K562 (cell line): ENCODE measurements around the gene EFCAB10. TPM values are rescaled to one million over a fixed set of nuclear protein-coding genes. Genes with fewer than 3 reads are reported as not detected.
"Not testable (repeated sequence)": the region's sequence is repeated elsewhere in the genome, so short reads cannot be mapped to it uniquely, and the experiment has no call there.

Experiments
- ATAC-seq: fragments of 200-7000 bp; cut with Tn5 transposase; 3 replicates; pipeline ENCODE4 v1.9.1; 2020; ENCODE audit warnings: moderate library complexity
- BruUV-seq: library from RNA; stranded (reverse); fragments of 400-500 nt; replicated peaks from 2 replicates; lab custom pipeline; 2021; lab: Mats Ljungman, UMichigan
- CTCF ChIA-PET: fragments of 300-600 bp; formaldehyde crosslinking; extraction: SDS; loops from one replicate; lab custom pipeline; 2021; ENCODE audit warnings: low intra/inter-chr PET ratio; lab: Yijun Ruan, JAX
- POLR2A ChIA-PET: fragments of 300-600, 350-650 bp; sonication (Branson Sonifier 250); formaldehyde crosslinking; extraction: SDS; loops from one replicate; lab custom pipeline; 2021; ENCODE audit warnings: antibody characterized with exemption, inconsistent platforms; lab: Yijun Ruan, JAX
- DNase-seq, 4 experiments: peaks; one replicate each; pipeline versions ENCODE4 v3.0.0 to v3.0.0-alpha.2; 2011 to 2018; ENCODE audit warnings: low spot score in 3 of 4, mixed read lengths in 3 of 4; ENCODE audit errors: extremely low read depth in 1 of 4
- FAIRE-seq: peaks from 2 replicates; lab custom pipeline; 2011; peaks lifted over from hg19 to GRCh38; lab: Jason Lieb, UNC
- H2AFZ ChIP-seq: 2 replicates; pipeline ENCODE4 v1.6.0; 2011; ENCODE audit warnings: low read depth, low read length, control low read depth, inconsistent platforms
- H3K27ac ChIP-seq: fragments of 200-600 bp; 3 replicates; pipeline ENCODE4 v1.8.0; 2011; ENCODE audit warnings: low read depth, mild to moderate bottlenecking, control low read depth, inconsistent platforms, low read length, moderate library complexity, mixed read lengths; ENCODE audit errors: extremely low read depth
- H3K27me3 ChIP-seq, 2 experiments: fragments of 300-600 bp in 1 of 2; 2 replicates in 1 of 2; 3 replicates in 1 of 2; pipeline versions ENCODE4 v1.6.0 to v1.8.0; 2011; ENCODE audit warnings: inconsistent platforms in 2 of 2, low read length in 2 of 2, mild to moderate bottlenecking in 1 of 2, mixed read lengths in 1 of 2, moderate library complexity in 1 of 2; ENCODE audit not compliant: control insufficient read depth in 2 of 2, insufficient read depth in 2 of 2
- H3K36me3 ChIP-seq: fragments of 300-600 bp; 3 replicates; pipeline ENCODE4 v1.8.0; 2011; ENCODE audit warnings: mild to moderate bottlenecking, low read length, inconsistent platforms; ENCODE audit not compliant: control insufficient read depth, insufficient read depth
- H3K4me1 ChIP-seq, 2 experiments: fragments of 200-600 bp in 1 of 2; replicated peaks in 1 of 2; 2 replicates in 1 of 2; 3 replicates in 1 of 2; pipeline versions ENCODE4 v1.5.1 to v1.8.0; 2011; ENCODE audit warnings: inconsistent platforms in 2 of 2, low read length in 2 of 2, mild to moderate bottlenecking in 1 of 2, mixed read lengths in 1 of 2, moderate library complexity in 1 of 2; ENCODE audit not compliant: control insufficient read depth in 2 of 2, insufficient read depth in 2 of 2
- H3K4me2 ChIP-seq: 2 replicates; pipeline ENCODE4 v1.6.1; 2011; ENCODE audit warnings: low read length, control low read depth, inconsistent platforms, mixed read lengths; ENCODE audit not compliant: insufficient read depth
- H3K4me3 ChIP-seq: fragments of 200-600 bp; sonication (generic), shearing (Covaris generic); 2 replicates; pipeline ENCODE4 v1.5.1; 2016; ENCODE audit warnings: control low read depth, inconsistent platforms
- H3K79me2 ChIP-seq: fragments of 200-600 bp; 3 replicates; pipeline ENCODE4 v1.8.0; 2011; ENCODE audit warnings: low read length, inconsistent platforms; ENCODE audit not compliant: control insufficient read depth, insufficient read depth
- H3K9ac ChIP-seq, 2 experiments: 2 replicates each; pipeline versions ENCODE4 v1.6.0 to v1.6.1; 2011; ENCODE audit warnings: low read depth in 2 of 2, low read length in 2 of 2, control low read depth in 1 of 2, inconsistent platforms in 1 of 2, mild to moderate bottlenecking in 1 of 2, mixed read lengths in 1 of 2; ENCODE audit not compliant: insufficient read depth in 1 of 2
- H3K9me1 ChIP-seq: one replicate; pipeline ENCODE4 v1.6.0; 2011; ENCODE audit warnings: inconsistent platforms, mild to moderate bottlenecking, low read length, moderate library complexity; ENCODE audit not compliant: control insufficient read depth, insufficient read depth
- H3K9me3 ChIP-seq: replicated peaks from 2 replicates; pipeline ENCODE4 v1.5.1; 2011; ENCODE audit warnings: low read depth, low read length, inconsistent platforms; ENCODE audit not compliant: control insufficient read depth, insufficient read depth
- H4K20me1 ChIP-seq: replicated peaks from 2 replicates; pipeline ENCODE4 v1.6.1; 2011; ENCODE audit warnings: low read length, inconsistent platforms, mixed read lengths; ENCODE audit not compliant: control insufficient read depth, insufficient read depth
- DPF2 ChIP-seq: fragments of 450-650 bp; IDR thresholded peaks from 2 replicates; pipeline ENCODE4 v1.6.1; 2016
- E2F4 ChIP-seq: sonication (generic); formaldehyde crosslinking; IDR thresholded peaks from 2 replicates; pipeline ENCODE4 v1.8.0; 2022; ENCODE audit warnings: mild to moderate bottlenecking, low read depth, missing genetic modification reagents
- ELK1 ChIP-seq: sonication (generic); formaldehyde crosslinking; IDR thresholded peaks from 2 replicates; pipeline ENCODE4 v1.8.1; 2022; ENCODE audit warnings: missing genetic modification reagents
- ESRRB ChIP-seq: fragments of 250-450 bp; sonication (Bioruptor Pico); IDR thresholded peaks from 2 replicates; pipeline ENCODE4 v1.5.0; 2020; ENCODE audit warnings: mild to moderate bottlenecking, moderate library complexity, borderline replicate concordance
- HNRNPH1 ChIP-seq: fragments of 200-400 bp; formaldehyde crosslinking; optimal IDR thresholded peaks from 2 replicates; pipeline ENCODE3; 2017; ENCODE audit warnings: low read depth, mild to moderate bottlenecking, low read length, moderate library complexity
- HNRNPL ChIP-seq: fragments of 200-400 bp; formaldehyde crosslinking; IDR thresholded peaks from 2 replicates; pipeline ENCODE4 v1.6.1; 2017; ENCODE audit warnings: low read depth, mild to moderate bottlenecking, low read length
- PPARD ChIP-seq: fragments of 250-450 bp; sonication (Bioruptor Pico); IDR thresholded peaks from 2 replicates; pipeline ENCODE4 v1.8.0; 2022; ENCODE audit warnings: inconsistent platforms, mild to moderate bottlenecking, moderate library complexity
- SMARCC2 ChIP-seq: fragments of 450-650 bp; IDR thresholded peaks from 2 replicates; pipeline ENCODE4 v1.6.1; 2017; ENCODE audit warnings: antibody characterized with exemption, moderate library complexity, mild to moderate bottlenecking, low read depth
- U2AF2 ChIP-seq: fragments of 200-400 bp; formaldehyde crosslinking; optimal IDR thresholded peaks from 2 replicates; pipeline ENCODE3; 2017; ENCODE audit warnings: low read depth, mild to moderate bottlenecking, low read length
- YBX1 ChIP-seq: fragments of 450-650 bp; IDR thresholded peaks from 2 replicates; pipeline ENCODE4 v1.7.1; 2016; ENCODE audit warnings: mild to moderate bottlenecking
- ZBTB9 ChIP-seq: fragments of 450-650 bp; formaldehyde crosslinking; IDR thresholded peaks from 2 replicates; pipeline ENCODE4 v1.4.0; 2020; ENCODE audit warnings: mild to moderate bottlenecking, moderate library complexity
- WGBS: fragments of 100-300 bp; shearing (Covaris generic); methylation state at CpG from one replicate; pipeline ENCODE4 v1.1.6; 2016; ENCODE audit warnings: low coverage, mixed read lengths; ENCODE audit not compliant: insufficient coverage; ENCODE audit errors: missing lambda C conversion rate; 5-methylcytosine and 5-hydroxymethylcytosine counted together
- in situ Hi-C: fragments of 300-500 bp; cut with MboI; formaldehyde crosslinking; loops from 4 replicates; pipeline ENCODE4 v1.15.0; 2018; ENCODE audit warnings: inconsistent platforms, mixed read lengths
- intact Hi-C: fragments of 100-400 bp; cut with micrococcal nuclease; formaldehyde crosslinking; loops from 2 replicates; pipeline ENCODE4 v1.14.2; 2022
- polyA plus RNA-seq, 8 experiments: library from polyadenylated mRNA; depleted of rRNA in 4 of 8; stranded (reverse) in 5 of 8; unstranded in 3 of 8; fragments of >200 nt; fragmentation: Nextera tagmentation in 2 of 8; fragmentation: Illumina TruSeq in 1 of 8; extraction: Ambion mirVana in 2 of 8; extraction: Trizol in 1 of 8; gene quantifications; 2 replicates each; pipeline versions ENCODE4 v1.2.1 to v1.2.3, GENCODE V29; 2011 to 2014; ENCODE audit warnings: inconsistent platforms in 1 of 8, missing spikeins in 1 of 8
- total RNA-seq, 7 experiments: library from RNA; depleted of rRNA in 6 of 7; stranded (reverse); fragments of >200 nt in 6 of 7; fragmentation: Illumina TruSeq in 2 of 7; extraction: Trizol in 2 of 7; gene quantifications; 2 replicates each; pipeline versions ENCODE4 v1.2.1 to v1.2.3, GENCODE V29; 2011 to 2021; ENCODE audit warnings: low replicate concordance in 1 of 7

The EFCAB10 gene
- total and polyA plus RNA-seq, 9 of the 15 experiments (the other 6 are each of a cell fraction or from before 2014, with no cell fraction given), result 5.0 to 21.4 (median 16.8) TPM

- TF ChIP-seq SMARCC2 (no peak), ESRRB (CRISPR knock-in tag) (no peak)
Observed at GRCh38 chr7:105530126-105530525, 51.2 kb downstream of the EFCAB10 start (continued).

GRCh38 chr7:105527737-105528136, 53.6 kb downstream of the EFCAB10 start:
- ATAC-seq, H3K9ac ChIP-seq, H3K27me3 ChIP-seq, in situ Hi-C loops, H3K4me3 ChIP-seq, BruUV-seq, H2AFZ ChIP-seq, H3K79me2 ChIP-seq, H4K20me1 ChIP-seq, H3K9me3 ChIP-seq, POLR2A ChIA-PET, DNase-seq, FAIRE-seq, H3K4me2 ChIP-seq, H3K9me1 ChIP-seq, H3K36me3 ChIP-seq, H3K27ac ChIP-seq, CTCF ChIA-PET: not testable (repeated sequence)
- intact Hi-C loops, result loop anchor here (10.0 kb wide), 1 partner anchor 513 kb away; the partner anchor contains the start of gene KMT2E
- peaks cover under 1 to 12% of the 10 kb centered on the region in 2 experiments; a peak in 3 of 5 replicates for H3K4me1 ChIP-seq
- 75% methylated on average over 5 of the region's 5 CpGs for WGBS

GRCh38 chr7:105524840-105525239, 56.5 kb downstream of the EFCAB10 start:
- H3K36me3 ChIP-seq, result peaks cover 1% of the 10 kb centered on the region
- H3K79me2 ChIP-seq, result peaks cover 21% of the 10 kb centered on the region
- FAIRE-seq (no peak), DNase-seq (no peak), ATAC-seq (no peak)
- intact Hi-C loops (loop anchor here (10.0 kb wide), 1 partner anchor 510 kb away; the partner anchor contains the start of gene KMT2E), in situ Hi-C loops (no loop called here)
- BruUV-seq, result no TSS peak
- ChIA-PET POLR2A (no interaction called here), CTCF (no interaction called here)
- H3K27ac ChIP-seq, result no peak overlapping the region; the same call in 2 of the 3 replicates
- H3K4me3 ChIP-seq, result no peak overlapping the region
- 46% methylated on average over 4 of the region's 4 CpGs for WGBS
- no peak overlapping the region for H3K4me2 ChIP-seq
- H2AFZ ChIP-seq, result no peak overlapping the region
- no peaks in the 10 kb centered on the region for H3K9me1 ChIP-seq
- peaks cover 13 to 23% of the 10 kb centered on the region in 2 experiments; a peak in 3 of 5 replicates for H3K4me1 ChIP-seq
- no peaks in the 10 kb centered on the region for H3K27me3 ChIP-seq
- H3K9ac ChIP-seq, result no peak overlapping the region
- H4K20me1 ChIP-seq, result no peaks in the 10 kb centered on the region
- no peaks in the 10 kb centered on the region for H3K9me3 ChIP-seq
- TF ChIP-seq PPARD (CRISPR knock-in tag) (no peak), YBX1 (no peak), HNRNPH1 (no peak), HNRNPL (no peak), ZBTB9 (CRISPR knock-in tag) (no peak), DPF2 (no peak), ELK1 (no peak), E2F4 (no peak), U2AF2 (no peak)
